ENCODE results near the gene IL7R.
"Not testable (repeated sequence)": the region's sequence is repeated elsewhere in the genome, so short reads cannot be mapped to it uniquely, and the experiment has no call there.

IL7R gene

GRCh38 chr5:35870605-35871004 is 13.9 kb downstream of the IL7R start:
- no peak for DNase-seq (ENCODE audit: low read depth in 3 of 3, low spot score in 1 of 3)

- no peak for DNase-seq (ENCODE audit: low read depth in 3 of 3, low spot score in 1 of 3)
These were observed 19.8 kb downstream of the IL7R start for GRCh38 chr5:35876454-35876853.

- DNase-seq (ENCODE audit: low read depth in 3 of 3, low spot score in 1 of 3), result no peak
These were observed 20.2 kb downstream of the IL7R start for GRCh38 chr5:35876922-35877321.

GRCh38 chr5:35877655-35878054 is 21.0 kb downstream of the IL7R start:
- DNase-seq (ENCODE audit: low read depth in 3 of 3, low spot score in 1 of 3), result no peak

- no peak for DNase-seq (ENCODE audit: low read depth in 3 of 3, low spot score in 1 of 3)
These were observed 21.4 kb downstream of the IL7R start for GRCh38 chr5:35878079-35878478.

- DNase-seq (ENCODE audit: low read depth in 3 of 3, low spot score in 1 of 3), result no peak
These were observed 22.4 kb downstream of the IL7R start for GRCh38 chr5:35879096-35879495.

GRCh38 chr5:35879649-35880048 is 23.0 kb downstream of the IL7R start:
- no peak for DNase-seq (ENCODE audit: low read depth in 3 of 3, low spot score in 1 of 3)

- no peak for DNase-seq (ENCODE audit: low read depth in 3 of 3, low spot score in 1 of 3)
These were observed 23.5 kb downstream of the IL7R start for GRCh38 chr5:35880156-35880555.

GRCh38 chr5:35881758-35882157 is 25.1 kb downstream of the IL7R start:
- no peak for DNase-seq (ENCODE audit: low read depth in 3 of 3, low spot score in 1 of 3)

GRCh38 chr5:35884191-35884769 is 27.6 kb downstream of the IL7R start:
- no peak for DNase-seq (ENCODE audit: low read depth in 3 of 3, low spot score in 1 of 3)

GRCh38 chr5:35884773-35885172 is 28.1 kb downstream of the IL7R start:
- no peak for DNase-seq (ENCODE audit: low read depth in 3 of 3, low spot score in 1 of 3)

GRCh38 chr5:35886381-35886780 is 29.7 kb downstream of the IL7R start:
- DNase-seq (ENCODE audit: low read depth in 3 of 3, low spot score in 1 of 3), result no peak

GRCh38 chr5:35887321-35888100 is 30.8 kb downstream of the IL7R start:
- DNase-seq (ENCODE audit: low read depth in 3 of 3, low spot score in 1 of 3), result no peak

GRCh38 chr5:35890021-35891020 is 33.6 kb downstream of the IL7R start:
- no peak for DNase-seq (ENCODE audit: low read depth in 3 of 3, low spot score in 1 of 3)

GRCh38 chr5:35892799-35893198 is 36.1 kb downstream of the IL7R start:
- DNase-seq (ENCODE audit: low read depth in 3 of 3, low spot score in 1 of 3), result not testable (repeated sequence)

GRCh38 chr5:35894131-35894530 is 37.4 kb downstream of the IL7R start:
- DNase-seq (ENCODE audit: low read depth in 3 of 3, low spot score in 1 of 3), result no peak

- no peak for DNase-seq (ENCODE audit: low read depth in 3 of 3, low spot score in 1 of 3)
These were observed 42.4 kb downstream of the IL7R start for GRCh38 chr5:35898952-35899660.

- DNase-seq (ENCODE audit: low read depth in 3 of 3, low spot score in 1 of 3), result no peak
These were observed 43.1 kb downstream of the IL7R start for GRCh38 chr5:35899800-35900199.

GRCh38 chr5:35900972-35901695 is 44.4 kb downstream of the IL7R start:
- DNase-seq (ENCODE audit: low read depth in 3 of 3, low spot score in 1 of 3), result no peak

- no peak for DNase-seq (ENCODE audit: low read depth in 3 of 3, low spot score in 1 of 3)
These were observed 45.5 kb downstream of the IL7R start for GRCh38 chr5:35902046-35902672.

Data from stimulated activated CD4-positive, alpha-beta T cell treated with anti-CD3 and anti-CD28 coated beads, TNF-alpha, amount 100 ng/mL, for 1 hour (primary cell).